ENCODE data around the gene AKR7A2. TPM values are rescaled to one million over a fixed set of nuclear protein-coding genes. Genes with fewer than 3 reads are reported as not detected.

Gene AKR7A2
- total RNA-seq, 1 donor from 2014 or later: 67.8 TPM

- H3K36me3 Mint-ChIP-seq (ENCODE audit: unreplicated experiment): peaks cover 13% of the 10 kb centered on the region
Observed at GRCh38 chr1:19336543-19336942, 24.6 kb upstream of the AKR7A2 start.

GRCh38 chr1:19333587-19334354 is 21.8 kb upstream of the AKR7A2 start:
- Mint-ChIP-seq H3K4me3 (ENCODE audit: unreplicated experiment) (no peak overlapping the region), H3K36me3 (ENCODE audit: unreplicated experiment) (peaks cover 5% of the 10 kb centered on the region), H3K4me1 (ENCODE audit: unreplicated experiment) (peaks cover 10% of the 10 kb centered on the region), H3K27ac (ENCODE audit: unreplicated experiment) (no peak overlapping the region), H3K9me3 (ENCODE audit: unreplicated experiment) (no peaks in the 10 kb centered on the region), H3K27me3 (ENCODE audit: unreplicated experiment) (no peaks in the 10 kb centered on the region)
- TF ChIP-seq CTCF (IDR thresholded peaks at IDR 0.05): no peak
- DNase-seq (ENCODE audit: extremely low spot score, unreplicated experiment): no peak

More at GRCh38 chr1:19336543-19336942, 24.6 kb upstream of the AKR7A2 start:
- Mint-ChIP-seq H3K4me1 (ENCODE audit: unreplicated experiment) (peaks cover 14% of the 10 kb centered on the region), H3K4me3 (ENCODE audit: unreplicated experiment) (no peak overlapping the region), H3K27me3 (ENCODE audit: unreplicated experiment) (no peaks in the 10 kb centered on the region), H3K27ac (ENCODE audit: unreplicated experiment) (no peak overlapping the region), H3K9me3 (ENCODE audit: unreplicated experiment) (no peaks in the 10 kb centered on the region)
- DNase-seq (ENCODE audit: extremely low spot score, unreplicated experiment): no peak
- TF ChIP-seq CTCF (IDR thresholded peaks at IDR 0.05): no peak

GRCh38 chr1:19332832-19333231 is 20.9 kb upstream of the AKR7A2 start:
- H3K9me3 Mint-ChIP-seq (ENCODE audit: unreplicated experiment): no peaks in the 10 kb centered on the region
- TF ChIP-seq CTCF (IDR thresholded peaks at IDR 0.05): no peak
- H3K27ac Mint-ChIP-seq (ENCODE audit: unreplicated experiment): no peak overlapping the region
- H3K27me3 Mint-ChIP-seq (ENCODE audit: unreplicated experiment): no peaks in the 10 kb centered on the region
- peaks cover 7% of the 10 kb centered on the region for H3K36me3 Mint-ChIP-seq (ENCODE audit: unreplicated experiment)
- H3K4me3 Mint-ChIP-seq (ENCODE audit: unreplicated experiment): no peak overlapping the region
- H3K4me1 Mint-ChIP-seq (ENCODE audit: unreplicated experiment): peaks cover 4% of the 10 kb centered on the region
- no peak for DNase-seq (ENCODE audit: extremely low spot score, unreplicated experiment)

- H3K27ac Mint-ChIP-seq (ENCODE audit: unreplicated experiment): no peak overlapping the region
- no peaks in the 10 kb centered on the region for H3K9me3 Mint-ChIP-seq (ENCODE audit: unreplicated experiment)
- DNase-seq (ENCODE audit: extremely low spot score, unreplicated experiment): no peak
- H3K4me1 Mint-ChIP-seq (ENCODE audit: unreplicated experiment): no peaks in the 10 kb centered on the region
- no peak for TF ChIP-seq CTCF (IDR thresholded peaks at IDR 0.05)
- no peak overlapping the region for H3K4me3 Mint-ChIP-seq (ENCODE audit: unreplicated experiment)
- peaks cover 8% of the 10 kb centered on the region for H3K36me3 Mint-ChIP-seq (ENCODE audit: unreplicated experiment)
- no peaks in the 10 kb centered on the region for H3K27me3 Mint-ChIP-seq (ENCODE audit: unreplicated experiment)
Observed at GRCh38 chr1:19331262-19331878, 19.4 kb upstream of the AKR7A2 start.

- Mint-ChIP-seq H3K27me3 (ENCODE audit: unreplicated experiment) (no peaks in the 10 kb centered on the region), H3K4me3 (ENCODE audit: unreplicated experiment) (no peak overlapping the region), H3K36me3 (ENCODE audit: unreplicated experiment) (peaks cover 8% of the 10 kb centered on the region), H3K9me3 (ENCODE audit: unreplicated experiment) (no peaks in the 10 kb centered on the region), H3K4me1 (ENCODE audit: unreplicated experiment) (no peaks in the 10 kb centered on the region), H3K27ac (ENCODE audit: unreplicated experiment) (no peak overlapping the region)
- DNase-seq (ENCODE audit: extremely low spot score, unreplicated experiment): no peak
- TF ChIP-seq CTCF (IDR thresholded peaks at IDR 0.05): no peak
Observed at GRCh38 chr1:19330449-19331135, 18.6 kb upstream of the AKR7A2 start.
